HepG2 (cell line): ENCODE measurements around the gene INF2. TPM values are rescaled to one million over a fixed set of nuclear protein-coding genes. Genes with fewer than 3 reads are reported as not detected.

Source experiments
- ATAC-seq: fragments of 200-7000 bp; cut with Tn5 transposase; 3 replicates; pipeline ENCODE4 v1.9.1; 2020; ENCODE audit warnings: mild to moderate bottlenecking, moderate library complexity
- BruUV-seq: library from RNA; stranded (reverse); fragments of 400-500 nt; replicated peaks from 2 replicates; lab custom pipeline; 2021; lab: Mats Ljungman, UMichigan
- CTCF ChIA-PET: fragments of 300-600 bp; formaldehyde crosslinking; extraction: SDS; loops from one replicate; lab custom pipeline; 2021; ENCODE audit warnings: low total read pairs, inconsistent platforms, low intra/inter-chr PET ratio; lab: Yijun Ruan, JAX
- POLR2A ChIA-PET: fragments of 350-600 bp; sonication (Branson Sonifier 250); formaldehyde crosslinking; loops from one replicate; lab custom pipeline; 2020; ENCODE audit warnings: antibody characterized with exemption, inconsistent platforms; lab: Yijun Ruan, JAX
- DNase-seq: peaks from one replicate; pipeline ENCODE4 v3.0.0-alpha.2; 2015; ENCODE audit warnings: low spot score
- FAIRE-seq: peaks from 3 replicates; lab custom pipeline; 2011; peaks lifted over from hg19 to GRCh38; lab: Jason Lieb, UNC
- H2AFZ ChIP-seq: one replicate; pipeline ENCODE4 v1.6.1; 2011; ENCODE audit warnings: low read length, inconsistent platforms
- H3K27ac ChIP-seq: fragments of 300-600 bp; 3 replicates; pipeline ENCODE4 v1.8.0; 2011; ENCODE audit warnings: mixed run types, mild to moderate bottlenecking, mixed read lengths, low read length, inconsistent platforms; ENCODE audit not compliant: insufficient read depth; ENCODE audit errors: extremely low read length
- H3K27me3 ChIP-seq, 2 experiments: fragments of 200-600 bp in 1 of 2; 2 replicates in 1 of 2; 3 replicates in 1 of 2; pipeline versions ENCODE4 v1.6.0 to v1.8.0; 2011; ENCODE audit warnings: low read length in 2 of 2, mild to moderate bottlenecking in 2 of 2, moderate library complexity in 2 of 2, inconsistent platforms in 1 of 2; ENCODE audit not compliant: insufficient read depth in 2 of 2, control insufficient read depth in 1 of 2
- H3K36me3 ChIP-seq, 2 experiments: fragments of 200-600 bp in 1 of 2; replicated peaks in 1 of 2; 2 replicates in 1 of 2; 3 replicates in 1 of 2; pipeline versions ENCODE4 v1.5.1 to v1.8.0; 2011; ENCODE audit warnings: low read length in 2 of 2, inconsistent platforms in 1 of 2; ENCODE audit not compliant: insufficient read depth in 2 of 2, control insufficient read depth in 1 of 2
- H3K4me1 ChIP-seq: 2 replicates; pipeline ENCODE4 v1.5.1; 2012; ENCODE audit warnings: low read length, inconsistent platforms; ENCODE audit not compliant: insufficient read depth
- H3K4me2 ChIP-seq: 2 replicates; pipeline ENCODE4 v1.6.0; 2011; ENCODE audit warnings: low read depth, low read length, inconsistent platforms
- H3K4me3 ChIP-seq, 3 experiments: fragments of 200-600 bp in 1 of 3; sonication (generic), shearing (Covaris generic) in 1 of 3; replicated peaks in 1 of 3; 2 replicates each; pipeline ENCODE4 v1.5.1; 2011 to 2016; ENCODE audit warnings: low read length in 3 of 3, inconsistent platforms in 2 of 3, low read depth in 2 of 3, mild to moderate bottlenecking in 2 of 3, control low read depth in 1 of 3, mixed read lengths in 1 of 3; ENCODE audit not compliant: insufficient read depth in 1 of 3
- H3K79me2 ChIP-seq: one replicate; pipeline ENCODE4 v1.6.1; 2011; ENCODE audit warnings: low read length, inconsistent platforms; ENCODE audit not compliant: insufficient read depth
- H3K9ac ChIP-seq: 2 replicates; pipeline ENCODE4 v1.6.0; 2011; ENCODE audit warnings: mild to moderate bottlenecking, low read depth, low read length, inconsistent platforms; ENCODE audit not compliant: insufficient read depth
- H3K9me3 ChIP-seq: 2 replicates; pipeline ENCODE4 v1.5.1; 2012; ENCODE audit warnings: mild to moderate bottlenecking, low read length
- H4K20me1 ChIP-seq: 2 replicates; pipeline ENCODE4 v1.6.0; 2011; ENCODE audit warnings: inconsistent platforms, mild to moderate bottlenecking, low read length, moderate library complexity; ENCODE audit not compliant: insufficient read depth
- ATAD3A ChIP-seq: sonication (generic); formaldehyde crosslinking; IDR thresholded peaks from 2 replicates; pipeline ENCODE4 v1.4.0; 2020; ENCODE audit warnings: missing genetic modification reagents
- BRF2 ChIP-seq: sonication (generic); formaldehyde crosslinking; IDR thresholded peaks from 2 replicates; pipeline ENCODE4 v1.8.1; 2022; ENCODE audit warnings: mild to moderate bottlenecking, missing genetic modification reagents
- HNRNPLL ChIP-seq: fragments of 200-400 bp; formaldehyde crosslinking; IDR thresholded peaks from 2 replicates; pipeline ENCODE4 v1.6.1; 2017; ENCODE audit warnings: mild to moderate bottlenecking, low read depth, low read length; ENCODE audit not compliant: poor library complexity, severe bottlenecking
- KDM5A ChIP-seq: fragments of 200-600 bp; sonication (generic); IDR thresholded peaks from 2 replicates; pipeline ENCODE4 v1.7.0; 2018; ENCODE audit warnings: antibody characterized with exemption, mild to moderate bottlenecking, low read length, borderline replicate concordance
- NRL ChIP-seq: sonication (generic); formaldehyde crosslinking; IDR thresholded peaks from 2 replicates; pipeline ENCODE4 v1.5.0; 2020; ENCODE audit warnings: missing genetic modification reagents, mild to moderate bottlenecking, moderate library complexity, borderline replicate concordance
- RBM39 ChIP-seq: fragments of 200-400 bp; formaldehyde crosslinking; IDR thresholded peaks from one replicate; pipeline ENCODE4 v1.6.1; 2018; ENCODE audit warnings: antibody characterized with exemption, mild to moderate bottlenecking, low read depth, low read length; ENCODE audit not compliant: poor library complexity, severe bottlenecking
- U2AF1 ChIP-seq: fragments of 200-400 bp; formaldehyde crosslinking; optimal IDR thresholded peaks from 2 replicates; pipeline ENCODE3; 2017; ENCODE audit warnings: mild to moderate bottlenecking, low read depth, low read length
- ZHX2 ChIP-seq, 2 experiments: sonication (generic) in 1 of 2; formaldehyde crosslinking in 1 of 2; IDR thresholded peaks; 2 replicates each; pipeline versions ENCODE4 v1.6.1 to v1.9.0; 2014 to 2022; ENCODE audit warnings: antibody characterized with exemption in 1 of 2, borderline replicate concordance in 1 of 2, inconsistent platforms in 1 of 2, low read depth in 1 of 2, missing genetic modification reagents in 1 of 2
- ZNF614 ChIP-seq: IDR thresholded peaks from 2 replicates; pipeline ENCODE4 v1.6.1; 2018; ENCODE audit warnings: missing biosample characterization, missing genetic modification reagents, inconsistent platforms, borderline replicate concordance
- WGBS: methylation state at CpG from one replicate; pipeline ENCODE4 v1.1.6; 2017; ENCODE audit warnings: low lambda C conversion rate; 5-methylcytosine and 5-hydroxymethylcytosine counted together
- in situ Hi-C: cut with HindIII; loops from 2 replicates; pipeline ENCODE4 v1.10.0; 2017; ENCODE audit warnings: low pct_unique_long_range_greater_than_20kb; ENCODE audit not compliant: extremely low pct_ligation_motif_present
- intact Hi-C: fragments of 100-400 bp; cut with micrococcal nuclease; formaldehyde crosslinking; loops from one replicate; pipeline ENCODE4 v1.10.0; 2022; ENCODE audit not compliant: unreplicated experiment
- polyA plus RNA-seq, 8 experiments: library from polyadenylated mRNA; depleted of rRNA in 3 of 8; stranded (reverse) in 7 of 8; unstranded in 1 of 8; fragments of >200 nt; fragmentation: Illumina TruSeq in 4 of 8; extraction: Trizol in 4 of 8; gene quantifications; 2 replicates each; pipeline versions ENCODE4 v1.2.1 to v1.2.3, GENCODE V29; 2011 to 2016; ENCODE audit warnings: low read depth in 4 of 8, missing spikeins in 1 of 8, mixed read lengths in 1 of 8; ENCODE audit not compliant: insufficient read depth in 1 of 8
- total RNA-seq, 5 experiments: library from RNA; depleted of rRNA; stranded (reverse); fragments of >200 nt; fragmentation: Illumina TruSeq; extraction: Trizol; gene quantifications; 2 replicates each; pipeline ENCODE4 v1.2.3, GENCODE V29; 2016; ENCODE audit warnings: low read depth in 1 of 5
- TF ChIP-seq, protein P1 (sequence below): sonication (generic); formaldehyde crosslinking; IDR thresholded peaks from 2 replicates; pipeline ENCODE4 v1.5.1; 2020; ENCODE audit warnings: mild to moderate bottlenecking, missing genetic modification reagents, moderate library complexity

INF2 gene
- total and polyA plus RNA-seq, 2 of the 13 experiments (the other 11 are each of a cell fraction or from before 2014, with no cell fraction given), result 16.4 to 26.4 TPM

DNA sequence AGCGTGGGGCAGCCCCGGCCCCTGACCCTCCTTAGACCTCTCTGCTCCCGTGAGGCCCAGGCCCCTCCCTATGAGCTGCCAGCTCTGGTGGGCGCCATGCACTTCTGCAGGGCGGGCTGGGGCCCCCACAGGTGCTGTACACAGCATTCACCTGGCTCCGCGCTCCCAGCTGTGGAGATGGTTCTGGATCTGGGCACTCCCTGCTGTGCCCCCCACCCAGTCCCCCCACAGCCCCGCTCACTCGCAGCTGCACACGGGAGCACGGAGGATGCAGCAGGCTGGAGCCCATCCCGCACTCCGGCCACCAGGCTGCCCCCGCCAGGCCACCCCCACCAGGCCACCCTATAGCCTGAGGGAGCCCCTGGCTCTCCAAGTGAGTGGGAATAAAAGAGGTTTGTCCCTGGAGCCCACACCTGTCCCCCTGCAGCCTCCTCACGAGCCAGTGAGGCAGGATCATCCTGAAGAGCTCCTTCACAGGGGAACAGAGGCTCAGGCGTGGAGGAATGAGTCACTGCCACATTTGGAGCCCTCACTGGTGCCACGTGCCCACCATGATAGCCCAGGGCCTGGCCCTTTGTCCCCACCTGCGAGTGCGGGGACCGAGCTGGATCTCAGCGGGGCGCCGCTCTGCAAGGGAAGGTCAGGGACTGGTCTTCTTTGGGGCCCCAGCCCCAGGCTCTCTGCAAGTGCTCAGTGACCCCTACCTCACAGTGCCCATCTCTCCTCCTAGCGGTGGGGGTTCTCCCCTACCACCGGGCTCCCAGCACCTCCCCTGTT, 36.5 kb downstream of the INF2 start:
- intact Hi-C loops, result no loop called here
- DNase-seq (no peak), ATAC-seq (peak; percentile 0), FAIRE-seq (no peak)
- Histone ChIP-seq H3K4me3 (peak overlapping the region; percentile 4 to 90 (median 11); a peak in 3 of 6 replicates), H2AFZ (no peak overlapping the region), H4K20me1 (no peaks in the 10 kb centered on the region), H3K9me3 (no peaks in the 10 kb centered on the region), H3K27ac (peak overlapping the region; percentile 33), H3K4me2 (peak overlapping the region; percentile 96), H3K27me3 (peaks cover 0 to 3% of the 10 kb centered on the region in 2 experiments; a peak in 1 of 5 replicates), H3K4me1 (peaks cover 69% of the 10 kb centered on the region), H3K9ac (peak overlapping the region; percentile 76; the same call in 1 of the 2 replicates), H3K79me2 (no peaks in the 10 kb centered on the region), H3K36me3 (no peaks in the 10 kb centered on the region)
- in situ Hi-C loops, result no loop called here
- WGBS, result 63% methylated on average over 5 of the region's 25 CpGs
- ChIA-PET POLR2A (interaction anchor here (0.7 to 3.3 kb wide), 10 partner anchors 8 to 139 kb away, joined by 3 to 18 read pairs (median 4); partner anchors contain the start of genes CEP170B and SIVA1), CTCF (no interaction called here)
- no TSS peak for BruUV-seq
- no peak for TF ChIP-seq ATAD3A (CRISPR knock-in tag)
- peak; percentile 18 for TF ChIP-seq HNRNPLL
- TF ChIP-seq U2AF1, result peak; percentile 12
- TF ChIP-seq BRF2 (CRISPR knock-in tag), result no peak
- TF ChIP-seq ZHX2 (IDR thresholded peaks at IDR 0.05; ENCODE audit: low read depth), result no peak
- no peak for TF ChIP-seq ZHX2 (CRISPR knock-in tag; IDR thresholded peaks at IDR 0.05; ENCODE audit: borderline replicate concordance)
- peak; percentile 6 for TF ChIP-seq RBM39
- no peak for TF ChIP-seq KDM5A
- TF ChIP-seq, protein P1, sequence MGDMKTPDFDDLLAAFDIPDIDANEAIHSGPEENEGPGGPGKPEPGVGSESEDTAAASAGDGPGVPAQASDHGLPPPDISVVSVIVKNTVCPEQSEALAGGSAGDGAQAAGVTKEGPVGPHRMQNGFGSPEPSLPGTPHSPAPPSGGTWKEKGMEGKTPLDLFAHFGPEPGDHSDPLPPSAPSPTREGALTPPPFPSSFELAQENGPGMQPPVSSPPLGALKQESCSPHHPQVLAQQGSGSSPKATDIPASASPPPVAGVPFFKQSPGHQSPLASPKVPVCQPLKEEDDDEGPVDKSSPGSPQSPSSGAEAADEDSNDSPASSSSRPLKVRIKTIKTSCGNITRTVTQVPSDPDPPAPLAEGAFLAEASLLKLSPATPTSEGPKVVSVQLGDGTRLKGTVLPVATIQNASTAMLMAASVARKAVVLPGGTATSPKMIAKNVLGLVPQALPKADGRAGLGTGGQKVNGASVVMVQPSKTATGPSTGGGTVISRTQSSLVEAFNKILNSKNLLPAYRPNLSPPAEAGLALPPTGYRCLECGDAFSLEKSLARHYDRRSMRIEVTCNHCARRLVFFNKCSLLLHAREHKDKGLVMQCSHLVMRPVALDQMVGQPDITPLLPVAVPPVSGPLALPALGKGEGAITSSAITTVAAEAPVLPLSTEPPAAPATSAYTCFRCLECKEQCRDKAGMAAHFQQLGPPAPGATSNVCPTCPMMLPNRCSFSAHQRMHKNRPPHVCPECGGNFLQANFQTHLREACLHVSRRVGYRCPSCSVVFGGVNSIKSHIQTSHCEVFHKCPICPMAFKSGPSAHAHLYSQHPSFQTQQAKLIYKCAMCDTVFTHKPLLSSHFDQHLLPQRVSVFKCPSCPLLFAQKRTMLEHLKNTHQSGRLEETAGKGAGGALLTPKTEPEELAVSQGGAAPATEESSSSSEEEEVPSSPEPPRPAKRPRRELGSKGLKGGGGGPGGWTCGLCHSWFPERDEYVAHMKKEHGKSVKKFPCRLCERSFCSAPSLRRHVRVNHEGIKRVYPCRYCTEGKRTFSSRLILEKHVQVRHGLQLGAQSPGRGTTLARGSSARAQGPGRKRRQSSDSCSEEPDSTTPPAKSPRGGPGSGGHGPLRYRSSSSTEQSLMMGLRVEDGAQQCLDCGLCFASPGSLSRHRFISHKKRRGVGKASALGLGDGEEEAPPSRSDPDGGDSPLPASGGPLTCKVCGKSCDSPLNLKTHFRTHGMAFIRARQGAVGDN (CRISPR knock-in tag), result peak; percentile 4; the same call in 1 of the 2 replicates
- 0 out of 2 replicates have a peak, but pooled peaks have one; percentile 7 for TF ChIP-seq NRL (CRISPR knock-in tag)
- no peak for TF ChIP-seq ZNF614 (CRISPR knock-in tag)
